Endodermal cell (in vitro differentiated cells): ENCODE measurements around the gene SLC16A3. TPM values are rescaled to one million over a fixed set of nuclear protein-coding genes. Genes with fewer than 3 reads are reported as not detected.

Source experiments
- DNase-seq: peaks from one replicate; pipeline ENCODE4 v3.0.0-alpha.2; 2017
- H3K27ac ChIP-seq: 2 replicates; pipeline ENCODE4 v1.5.1; 2013; ENCODE audit warnings: mild to moderate bottlenecking, low read depth, low read length, moderate library complexity
- H3K27me3 ChIP-seq: 2 replicates; pipeline ENCODE4 v1.6.1; 2013; ENCODE audit warnings: mild to moderate bottlenecking, low read length, moderate library complexity; ENCODE audit not compliant: insufficient read depth, control insufficient read depth, poor library complexity, severe bottlenecking
- H3K36me3 ChIP-seq: 2 replicates; pipeline ENCODE4 v1.7.0; 2013; ENCODE audit warnings: mild to moderate bottlenecking, low read length, moderate library complexity; ENCODE audit not compliant: control insufficient read depth, insufficient read depth
- H3K4me1 ChIP-seq: one replicate; pipeline ENCODE4 v1.7.0; 2013; ENCODE audit warnings: low read length; ENCODE audit not compliant: control insufficient read depth, insufficient read depth
- H3K4me3 ChIP-seq: 2 replicates; pipeline ENCODE4 v1.5.1; 2013; ENCODE audit warnings: mild to moderate bottlenecking, low read length, moderate library complexity
- H3K9ac ChIP-seq: 2 replicates; pipeline ENCODE4 v1.6.1; 2013; ENCODE audit warnings: mild to moderate bottlenecking, low read length, moderate library complexity; ENCODE audit not compliant: poor library complexity, severe bottlenecking; ENCODE audit errors: extremely low read depth
- H3K9me3 ChIP-seq: 2 replicates; pipeline ENCODE4 v1.6.1; 2013; ENCODE audit warnings: mild to moderate bottlenecking, low read length, moderate library complexity; ENCODE audit not compliant: control insufficient read depth
- H3K27ac Mint-ChIP-seq: 2 replicates; pipeline ENCODE4 v1.8.0; 2020; ENCODE audit warnings: mixed read lengths
- H3K27me3 Mint-ChIP-seq: 2 replicates; pipeline ENCODE4 v1.8.0; 2021; ENCODE audit warnings: mild to moderate bottlenecking, mixed read lengths; ENCODE audit not compliant: insufficient read depth
- H3K36me3 Mint-ChIP-seq: 2 replicates; pipeline ENCODE4 v1.8.0; 2020; ENCODE audit warnings: low read depth, mixed read lengths
- H3K4me1 Mint-ChIP-seq: 2 replicates; pipeline ENCODE4 v1.8.0; 2020; ENCODE audit warnings: mixed read lengths
- H3K4me3 Mint-ChIP-seq: 2 replicates; pipeline ENCODE4 v1.8.0; 2020; ENCODE audit warnings: mild to moderate bottlenecking, moderate library complexity, mixed read lengths
- H3K9me3 Mint-ChIP-seq: 2 replicates; pipeline ENCODE4 v1.8.0; 2020; ENCODE audit warnings: mild to moderate bottlenecking, mixed read lengths
- CTCF ChIP-seq: fragments of 200-600 bp; sonication (generic); conservative IDR thresholded peaks from 2 replicates; pipeline ENCODE4 v1.5.0; 2021; ENCODE audit warnings: antibody characterized with exemption, mild to moderate bottlenecking
- WGBS, 2 experiments: methylation state at CpG; one replicate each; pipeline versions ENCODE4 v1.1.5 to v1.1.7; 2013; ENCODE audit warnings: missing lambda C conversion rate in 2 of 2, mixed read lengths in 1 of 2; ENCODE audit not compliant: insufficient coverage in 1 of 2, insufficient read length in 1 of 2; 5-methylcytosine and 5-hydroxymethylcytosine counted together
- total RNA-seq, 2 donors: library from RNA; stranded (reverse); fragmentation: NEBNext Ultra II Directional in 1 of 2; extraction: Animal tissue kit (Norgen Biotek cat#: 25700) in 1 of 2; gene quantifications; 2 replicates in 1 of 2; 3 replicates in 1 of 2; pipeline ENCODE4 v1.2.1, GENCODE V29; 2021

The SLC16A3 gene
- total RNA-seq, 2 donors from 2014 or later, result 31.8 to 39.7 TPM

- Histone ChIP-seq H3K9ac (no peak overlapping the region), H3K4me1 (no peaks in the 10 kb centered on the region), H3K27ac (no peak overlapping the region), H3K27me3 (no peaks in the 10 kb centered on the region), H3K9me3 (no peaks in the 10 kb centered on the region), H3K4me3 (no peak overlapping the region), H3K36me3 (no peaks in the 10 kb centered on the region)
- 93 to 94% methylated on average over 12 to 25 of the region's 25 CpGs for WGBS, 2 experiments
- H3K27me3 Mint-ChIP-seq, result peaks cover 15% of the 10 kb centered on the region
- H3K4me3 Mint-ChIP-seq, result no peak overlapping the region
- no peak overlapping the region for H3K27ac Mint-ChIP-seq
- no peaks in the 10 kb centered on the region for H3K36me3 Mint-ChIP-seq
- peaks cover 5% of the 10 kb centered on the region for H3K4me1 Mint-ChIP-seq
- TF ChIP-seq CTCF, result no peak
- H3K9me3 Mint-ChIP-seq, result no peaks in the 10 kb centered on the region
- DNase-seq, result peak; percentile 65
These were observed 13.5 kb upstream of the SLC16A3 start for GRCh38 chr17:82215095-82215971.

- 90 to 93% methylated on average over 11 to 12 of the region's 12 CpGs for WGBS, 2 experiments
- H3K9me3 Mint-ChIP-seq, result no peaks in the 10 kb centered on the region
- Histone ChIP-seq H3K4me3 (no peak overlapping the region), H3K36me3 (no peaks in the 10 kb centered on the region), H3K27ac (no peak overlapping the region), H3K9me3 (no peaks in the 10 kb centered on the region), H3K4me1 (no peaks in the 10 kb centered on the region), H3K9ac (no peak overlapping the region), H3K27me3 (no peaks in the 10 kb centered on the region)
- no peak overlapping the region for H3K27ac Mint-ChIP-seq
- no peak overlapping the region for H3K4me3 Mint-ChIP-seq
- no peaks in the 10 kb centered on the region for H3K36me3 Mint-ChIP-seq
- no peak for DNase-seq
- peaks cover 5% of the 10 kb centered on the region for H3K4me1 Mint-ChIP-seq
- peaks cover 15% of the 10 kb centered on the region for H3K27me3 Mint-ChIP-seq
- no peak for TF ChIP-seq CTCF
These were observed 12.9 kb upstream of the SLC16A3 start for GRCh38 chr17:82215972-82216300.

- 91 to 96% methylated on average over 11 to 17 of the region's 17 CpGs for WGBS, 2 experiments
- Histone ChIP-seq H3K9me3 (no peaks in the 10 kb centered on the region), H3K4me3 (no peak overlapping the region), H3K36me3 (no peaks in the 10 kb centered on the region), H3K4me1 (no peaks in the 10 kb centered on the region), H3K27ac (no peak overlapping the region), H3K27me3 (no peaks in the 10 kb centered on the region), H3K9ac (no peak overlapping the region)
- H3K27me3 Mint-ChIP-seq, result peaks cover 21% of the 10 kb centered on the region
- H3K9me3 Mint-ChIP-seq, result no peaks in the 10 kb centered on the region
- peaks cover 5% of the 10 kb centered on the region for H3K4me1 Mint-ChIP-seq
- TF ChIP-seq CTCF, result no peak
- no peaks in the 10 kb centered on the region for H3K36me3 Mint-ChIP-seq
- H3K4me3 Mint-ChIP-seq, result no peak overlapping the region
- no peak overlapping the region for H3K27ac Mint-ChIP-seq
- no peak for DNase-seq
These were observed 12.3 kb upstream of the SLC16A3 start for GRCh38 chr17:82216301-82217119.
